Hematopoietic multipotent progenitor cell (in vitro differentiated cells): ENCODE data around the gene ZNF865. TPM values are rescaled to one million over a fixed set of nuclear protein-coding genes. Genes with fewer than 3 reads are reported as not detected.

Source experiments
- DNase-seq, 3 donors: peaks; one replicate each; pipeline ENCODE4 v3.0.0-alpha.2; 2011 to 2015; ENCODE audit warnings: low read depth in 2 of 3, low spot score in 2 of 3
- total RNA-seq: library from RNA; depleted of rRNA; stranded (reverse); fragments of >200 nt; gene quantifications from one replicate; pipeline ENCODE4 v1.2.3, GENCODE V29; 2012

The ZNF865 gene
- total RNA-seq, 1 donor: 4.0 TPM

DNA sequence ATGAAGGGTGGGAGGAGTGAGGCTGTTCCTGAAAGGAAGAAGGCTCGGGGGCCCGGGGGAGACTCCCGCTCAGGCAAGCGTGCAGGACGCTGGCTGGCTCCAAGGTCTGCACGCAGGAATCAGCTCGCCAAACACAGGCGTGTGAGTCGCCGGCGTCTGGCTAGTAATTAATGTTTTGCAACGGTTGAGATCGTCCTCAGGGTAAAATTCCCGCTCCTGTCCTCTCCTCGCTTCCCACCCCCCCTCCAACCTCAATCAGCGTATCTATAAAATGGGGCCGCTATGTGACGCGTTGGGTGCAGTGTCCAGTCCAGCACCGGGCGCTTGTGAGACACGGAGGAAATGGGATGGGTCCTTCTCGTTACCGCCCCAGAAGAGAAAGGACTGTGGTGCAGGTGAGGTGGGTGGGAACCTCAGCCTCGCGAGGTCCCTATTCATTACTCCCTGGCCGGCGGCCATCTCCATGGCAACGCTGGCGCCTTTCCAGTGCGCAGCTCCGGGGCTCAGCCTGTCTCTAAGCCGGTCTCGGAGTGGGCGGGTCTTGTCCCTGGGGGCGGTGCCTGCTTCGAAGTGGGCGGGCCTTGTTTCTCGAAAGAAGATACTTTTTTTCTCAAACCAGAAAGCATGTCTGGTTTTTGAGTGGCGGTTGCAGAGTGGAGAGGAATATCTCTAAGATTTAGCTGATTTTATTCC is 18.3 kb upstream of the ZNF865 start:
- peak; percentile 81 to 96 (median 95) for DNase-seq

DNA sequence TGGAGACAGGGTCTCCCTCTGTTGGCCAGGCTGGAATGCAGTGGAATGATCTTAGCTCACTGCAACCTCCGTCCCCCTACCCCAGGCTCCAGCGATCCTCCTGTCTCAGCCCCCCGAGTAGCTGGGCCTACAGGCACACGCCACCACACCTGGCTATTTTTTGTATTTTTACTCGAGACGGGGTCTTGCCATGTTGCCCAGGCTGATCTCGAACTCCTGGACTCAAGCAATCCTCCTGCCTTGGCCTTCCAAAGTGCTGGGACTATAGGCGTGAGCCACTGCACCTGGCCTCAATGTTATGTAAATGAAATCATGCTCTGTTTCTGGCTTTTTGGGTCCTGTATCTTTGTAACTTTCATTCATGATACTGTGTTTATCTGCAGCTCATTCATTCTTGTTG is 16.7 kb upstream of the ZNF865 start:
- no peak for DNase-seq

DNA sequence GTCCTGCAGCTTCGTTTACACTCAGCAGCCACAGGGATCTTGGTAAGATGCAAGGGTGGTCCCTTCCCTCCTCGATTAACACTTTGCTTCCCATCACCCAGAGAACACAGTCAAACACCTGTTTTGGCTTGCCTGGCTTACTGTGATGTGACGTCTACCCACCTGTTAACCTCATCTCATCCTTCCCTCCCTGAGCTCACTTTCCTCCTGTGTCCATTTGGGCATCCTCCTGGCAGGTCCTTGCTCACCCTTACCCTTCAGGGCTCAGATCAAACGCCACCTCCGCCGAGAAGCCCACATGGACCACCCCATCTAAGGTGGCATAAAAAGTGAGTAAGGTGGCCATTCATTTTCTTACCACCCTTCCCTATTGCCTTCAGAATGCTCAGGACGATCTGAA is 15.3 kb upstream of the ZNF865 start:
- no peak for DNase-seq

DNA sequence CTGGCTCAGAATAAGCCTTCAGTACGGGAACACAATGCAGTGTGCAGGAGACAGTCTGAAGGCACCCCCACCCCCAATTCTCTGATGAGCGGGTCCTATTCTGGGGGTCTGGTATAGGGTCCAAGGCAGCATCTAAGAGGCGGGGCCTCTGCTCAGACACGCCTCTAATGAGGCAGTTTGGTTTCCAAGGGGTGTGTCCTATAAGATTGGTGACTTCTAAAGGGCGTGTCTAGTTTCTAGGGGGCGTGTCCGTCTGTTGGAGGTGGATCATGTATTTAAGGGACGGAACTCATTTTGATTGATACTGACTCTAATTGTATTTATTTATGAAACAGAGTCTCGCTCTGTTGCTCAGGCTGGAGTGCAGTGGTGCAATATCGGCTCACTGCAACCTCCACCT is 14.8 kb upstream of the ZNF865 start:
- DNase-seq: peak in 1 of 3 donors; percentile 38

DNA sequence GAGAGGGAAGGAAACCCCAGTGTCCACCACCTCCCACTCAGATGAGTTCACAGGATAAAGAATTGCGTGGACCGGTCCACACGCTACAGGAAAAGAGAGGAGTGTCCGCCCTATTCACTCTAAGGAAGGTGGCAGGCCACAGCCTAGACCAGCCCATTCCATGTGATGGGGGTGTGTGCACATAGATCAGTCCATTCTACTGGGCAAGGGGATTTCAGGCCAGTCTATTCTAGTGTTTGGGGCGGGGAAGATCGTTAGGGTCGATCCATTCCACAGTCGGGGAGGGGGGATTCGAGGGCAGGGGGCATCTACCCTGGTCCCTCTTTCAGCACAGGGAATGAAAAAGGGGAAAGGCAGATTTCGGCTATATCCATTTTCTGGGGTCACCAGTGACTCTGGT is 13.9 kb upstream of the ZNF865 start:
- no peak for DNase-seq

DNA sequence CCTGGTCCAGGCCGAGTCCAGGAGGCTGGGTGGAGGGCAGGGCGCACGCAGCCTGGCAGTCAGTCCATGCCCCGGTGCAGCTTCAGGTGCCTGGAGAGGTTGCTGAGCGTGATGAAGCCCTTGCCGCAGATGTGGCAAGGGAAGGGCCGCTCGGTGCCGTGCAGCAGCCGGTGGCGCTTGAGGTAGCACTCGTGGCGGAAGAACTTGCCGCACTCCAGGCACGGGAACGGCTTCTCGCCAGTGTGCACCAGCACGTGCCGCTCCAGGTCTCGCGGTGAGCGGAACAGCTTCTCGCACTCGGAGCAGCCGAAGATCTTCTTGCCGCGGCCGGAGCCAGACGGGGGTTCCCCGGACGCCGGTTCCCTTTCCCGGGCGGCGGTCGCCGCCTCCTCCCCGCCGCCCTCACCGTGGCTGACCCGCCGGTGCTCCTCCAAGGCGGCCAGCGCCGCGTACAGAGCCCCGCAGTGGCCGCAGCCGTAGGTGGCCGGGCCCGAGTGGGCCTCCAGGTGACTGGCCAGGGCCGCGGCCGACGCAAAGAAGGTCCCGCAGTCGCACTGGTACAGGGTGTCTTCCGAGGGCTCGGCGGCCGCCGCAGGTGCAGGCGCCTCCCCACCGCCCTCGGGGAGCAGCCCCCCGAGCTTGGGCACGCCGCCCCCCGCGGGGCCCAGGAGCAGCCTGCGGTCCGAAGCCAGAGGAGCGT is 12.9 kb upstream of the ZNF865 start:
- no peak for DNase-seq

DNA sequence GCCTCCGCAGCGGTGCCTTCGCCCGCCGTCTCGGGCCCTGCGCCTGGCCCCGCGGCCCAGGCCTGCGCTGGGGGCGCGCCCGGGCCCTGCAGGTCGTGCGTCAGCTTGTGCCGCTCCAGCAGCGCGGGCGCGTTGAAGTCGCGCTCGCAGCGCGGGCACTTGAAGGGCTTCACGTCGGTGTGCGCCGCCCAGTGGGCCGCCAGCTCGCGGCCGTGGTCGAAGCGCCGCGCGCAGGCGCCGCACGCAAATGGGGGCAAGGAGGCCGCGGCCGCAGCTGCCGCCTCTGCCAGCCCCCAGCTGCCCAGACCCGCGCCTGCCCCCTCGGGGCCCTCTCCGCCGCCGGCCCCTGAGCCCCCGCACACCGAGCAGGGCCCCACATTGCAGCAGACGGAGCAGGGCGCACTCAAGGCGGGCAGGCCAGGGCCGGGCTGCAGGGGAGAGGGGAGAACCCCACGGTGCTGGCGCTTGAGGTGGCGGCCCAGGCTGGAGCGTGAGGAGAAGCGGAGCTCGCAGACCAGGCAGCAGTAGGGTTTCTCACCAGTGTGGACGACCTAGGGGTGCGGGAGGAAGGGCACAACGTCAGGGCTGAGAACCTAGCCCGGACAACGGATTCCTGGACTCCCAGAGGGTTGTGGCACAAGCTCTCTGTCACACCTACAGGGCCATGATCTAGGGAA is 12.2 kb upstream of the ZNF865 start:
- DNase-seq: no peak

DNA sequence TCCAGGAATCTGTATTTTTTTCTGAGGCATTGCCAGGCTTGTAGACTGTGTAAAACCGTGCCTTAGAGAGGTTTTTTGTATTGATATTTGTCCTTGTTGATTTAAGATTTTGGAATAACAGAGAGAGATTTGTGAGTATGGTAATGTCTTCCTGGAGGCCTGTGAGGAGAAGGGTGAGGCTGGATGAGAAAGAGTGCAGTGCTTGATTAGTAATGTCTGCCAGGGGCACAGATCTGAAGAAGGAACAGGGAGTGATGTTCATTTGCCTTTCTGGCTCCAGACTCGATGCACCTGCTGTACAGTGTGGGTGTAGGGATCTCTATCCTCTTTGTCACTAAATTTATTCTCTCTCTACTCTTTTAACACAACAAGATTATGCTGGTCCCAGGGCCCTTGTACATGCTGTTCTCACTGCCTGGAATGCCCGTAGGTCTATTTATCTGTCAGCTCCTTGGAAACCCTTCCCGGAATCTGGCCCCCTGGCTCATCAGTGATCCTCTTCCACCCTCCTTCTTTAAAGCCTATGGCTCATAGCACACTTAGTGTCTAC is 10.4 kb upstream of the ZNF865 start:
- DNase-seq: no peak

DNA sequence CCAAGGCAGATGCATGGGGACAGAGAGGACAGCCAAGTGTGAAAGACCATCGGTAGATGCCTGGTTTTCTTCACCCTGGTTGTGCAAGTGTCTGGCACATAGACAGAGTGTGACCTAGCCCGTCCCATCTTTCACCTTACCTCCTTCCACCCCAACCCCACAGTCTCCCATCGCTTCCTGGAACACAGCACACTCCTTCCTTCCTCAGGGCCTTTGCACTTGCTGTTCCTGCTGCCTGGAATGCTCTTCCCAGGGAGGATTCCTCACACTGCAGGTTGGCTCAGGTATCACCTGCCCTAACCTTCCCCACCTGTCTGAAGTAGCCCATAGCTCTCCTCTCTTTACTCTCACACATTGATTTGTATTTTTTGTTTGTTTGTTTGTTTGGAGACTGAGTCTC is 9.1 kb upstream of the ZNF865 start:
- DNase-seq: no peak

DNA sequence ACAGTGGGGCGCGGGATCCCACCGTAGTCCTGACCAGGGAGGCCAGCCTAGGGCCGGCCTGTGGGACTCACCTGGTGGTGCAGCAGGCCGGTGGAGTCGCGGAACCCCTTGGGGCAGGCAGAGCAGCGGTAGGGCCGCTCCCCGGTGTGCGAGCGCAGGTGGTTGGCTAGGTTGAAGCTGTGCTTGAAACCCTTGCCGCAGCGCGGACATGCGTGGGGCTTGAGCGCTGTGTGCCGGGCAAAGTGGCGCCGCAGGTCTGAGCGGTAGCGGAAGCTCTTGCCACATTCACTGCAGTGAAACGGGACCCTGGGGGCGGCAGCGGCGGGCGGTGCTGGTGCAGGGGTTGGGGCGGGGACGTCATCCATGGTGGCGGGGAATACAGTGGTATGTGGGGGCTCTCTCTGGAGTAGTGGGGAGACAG is 7.9 kb upstream of the ZNF865 start:
- DNase-seq: no peak

DNA sequence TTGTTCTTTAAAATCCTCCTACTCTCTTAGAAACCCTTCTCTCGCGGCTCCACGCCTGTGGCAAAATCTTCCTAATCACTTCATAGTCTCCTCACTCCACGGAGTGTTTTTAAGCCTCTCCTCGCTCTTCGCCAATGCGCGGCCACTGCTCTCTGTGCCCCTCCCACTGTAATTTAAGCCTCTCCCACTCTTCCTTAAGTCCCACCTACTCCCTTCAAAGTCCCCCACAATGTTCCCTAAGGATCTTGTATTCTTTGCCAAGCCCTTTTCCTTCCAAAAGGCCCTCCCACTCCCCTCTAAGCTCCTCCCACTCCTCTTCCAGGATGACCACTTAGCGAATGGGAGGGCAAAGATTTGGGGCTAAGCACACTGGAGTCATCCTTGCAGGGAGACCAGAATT is 7.4 kb upstream of the ZNF865 start:
- DNase-seq: no peak

DNA sequence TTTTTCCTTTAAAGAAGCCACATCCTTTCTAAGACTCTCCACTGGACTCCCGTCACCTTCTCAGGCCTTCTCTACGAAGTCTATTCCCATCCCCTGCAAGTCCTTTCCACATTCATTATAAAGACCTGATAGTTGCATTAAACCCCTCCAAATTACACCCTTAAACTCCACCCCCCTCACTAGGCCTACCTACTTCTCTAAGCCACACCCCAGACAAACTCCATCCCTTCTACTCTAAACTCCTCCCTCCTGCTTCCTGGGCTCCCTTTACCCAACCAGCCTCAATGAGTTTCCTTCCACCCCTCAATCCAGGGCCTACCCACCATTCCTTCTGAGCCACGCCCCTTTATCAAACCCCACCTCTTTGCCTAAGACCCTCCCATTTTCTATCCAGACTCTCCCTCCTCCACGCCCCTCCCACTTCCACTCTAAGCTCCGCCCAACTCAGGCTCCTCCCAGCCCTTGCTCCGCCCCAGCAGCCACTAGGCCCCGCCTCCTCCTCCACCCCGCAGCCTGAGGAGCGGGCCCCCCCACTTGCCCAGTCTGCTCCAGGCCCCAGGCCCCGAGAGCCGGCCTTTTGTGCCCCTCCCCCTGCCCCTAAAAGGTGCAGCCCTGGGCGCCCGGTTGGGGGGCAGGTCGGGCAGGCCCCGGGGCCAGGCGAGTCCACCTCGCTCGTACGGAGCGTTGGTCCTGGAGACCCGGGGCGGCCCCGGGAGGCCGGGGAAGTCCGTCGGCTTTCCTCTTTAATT is 6.6 kb upstream of the ZNF865 start:
- DNase-seq: peak; percentile 82 to 97 (median 95)

DNA sequence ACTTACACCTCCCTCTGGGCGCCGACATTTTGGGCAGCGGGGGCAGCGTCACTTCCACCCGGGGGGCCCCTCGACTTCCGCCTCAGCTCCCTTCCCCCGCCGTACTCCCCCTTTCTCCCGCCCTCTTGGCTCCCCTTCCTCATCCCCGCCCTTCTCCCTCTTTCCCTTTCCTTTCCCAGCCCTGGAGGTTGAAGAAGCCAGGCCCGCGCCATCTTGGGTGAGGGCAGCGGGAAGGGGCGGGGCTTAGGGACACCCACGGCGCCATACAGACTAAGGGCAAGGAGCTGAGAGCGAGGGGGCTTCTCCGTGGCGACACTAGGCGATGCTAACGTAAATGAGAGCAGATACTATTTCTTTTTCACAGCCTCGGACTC is 6.0 kb upstream of the ZNF865 start, which contains the start of gene FIZ1:
Gene FIZ1 (minus strand): TSS at position 50 of the 374 bp plus-strand sequence. CDS start 1,652 bp downstream, outside the sequence.
- peak; percentile 94 to 100 (median 99) for DNase-seq

DNA sequence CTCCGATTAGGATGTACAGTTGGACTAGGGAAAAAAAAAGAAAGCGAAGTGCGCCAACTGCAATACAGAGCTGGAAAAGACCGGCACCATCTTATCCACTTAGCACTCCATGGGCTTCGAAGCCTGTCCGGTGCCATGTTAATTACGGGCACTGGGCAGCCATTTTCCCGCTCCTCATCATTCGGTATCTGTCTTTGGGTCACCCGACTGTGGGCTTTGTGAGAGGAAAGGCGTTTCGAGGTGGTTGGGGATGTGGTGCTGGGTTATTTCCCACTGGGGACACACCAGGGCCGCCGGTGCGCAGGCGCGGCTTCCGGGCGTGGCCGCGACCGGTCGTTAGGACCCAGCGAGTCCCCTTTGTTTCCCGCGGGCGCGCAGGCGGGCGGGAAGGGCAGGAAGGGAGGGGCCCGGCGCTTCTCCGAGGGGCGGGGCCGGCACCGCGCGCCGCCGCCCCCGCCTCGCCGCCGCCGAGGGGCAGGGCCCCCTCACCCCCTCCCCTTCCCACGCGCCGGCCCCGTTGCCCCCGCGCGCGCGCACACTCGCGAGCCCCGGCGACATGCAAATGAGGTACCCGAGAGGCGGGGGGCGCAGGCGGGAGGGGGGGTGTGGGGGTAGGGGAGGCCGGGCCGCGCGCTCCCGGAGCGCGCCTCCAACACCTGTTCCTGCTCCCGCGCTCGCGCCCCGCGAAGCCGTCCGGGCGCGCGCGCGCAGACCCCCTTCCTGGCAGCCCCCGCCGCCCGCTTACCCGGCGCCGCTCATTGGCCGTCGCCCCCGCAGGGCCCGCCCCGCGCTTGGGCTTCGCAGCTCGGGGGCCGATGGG is 5.4 kb upstream of the ZNF865 start, which contains the start of gene ZNF524:
Gene ZNF524 (plus strand): TSS at position 447 of the 820 bp plus-strand sequence. CDS start 1,825 bp downstream, outside the sequence.
- DNase-seq: peak; percentile 84 to 95 (median 94)

DNA sequence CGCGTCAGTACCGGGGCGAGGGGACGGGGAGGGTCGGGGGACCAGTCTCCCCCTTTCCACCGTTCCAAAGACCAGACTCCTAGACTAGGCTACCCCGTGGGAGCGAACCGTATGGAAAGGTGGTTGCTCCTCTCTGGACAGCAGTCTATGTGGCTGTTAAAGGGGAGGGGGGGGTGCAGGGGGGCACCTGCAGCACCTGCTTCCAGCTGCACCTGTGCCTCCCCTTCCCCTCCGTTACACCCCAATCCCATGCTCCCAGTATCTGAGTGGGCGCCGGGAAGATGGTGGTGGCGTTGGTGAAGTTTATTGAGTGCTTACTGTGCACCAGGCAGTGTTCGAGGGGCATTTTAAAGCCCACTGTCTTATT is 4.8 kb upstream of the ZNF865 start:
- DNase-seq: no peak

DNA sequence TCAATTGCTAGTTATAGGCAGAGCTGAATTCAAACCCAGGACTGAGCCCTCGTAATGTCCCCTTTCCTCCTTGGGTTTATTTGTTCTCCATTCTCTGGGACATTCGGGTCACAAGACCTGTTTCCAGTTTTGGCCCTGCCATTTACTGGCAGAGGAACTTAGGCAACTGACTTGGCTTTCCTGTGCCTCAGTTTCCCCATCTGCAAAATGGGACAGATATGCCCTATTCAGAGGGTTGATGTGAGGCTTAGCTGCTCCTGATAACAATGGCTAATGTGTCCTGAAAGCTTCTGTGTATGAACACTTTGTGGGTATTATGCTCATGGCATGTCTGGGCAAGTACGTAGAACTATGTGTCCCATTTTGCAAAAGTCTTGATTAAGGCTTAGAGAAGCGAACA is 4.4 kb upstream of the ZNF865 start:
- no peak for DNase-seq

DNA sequence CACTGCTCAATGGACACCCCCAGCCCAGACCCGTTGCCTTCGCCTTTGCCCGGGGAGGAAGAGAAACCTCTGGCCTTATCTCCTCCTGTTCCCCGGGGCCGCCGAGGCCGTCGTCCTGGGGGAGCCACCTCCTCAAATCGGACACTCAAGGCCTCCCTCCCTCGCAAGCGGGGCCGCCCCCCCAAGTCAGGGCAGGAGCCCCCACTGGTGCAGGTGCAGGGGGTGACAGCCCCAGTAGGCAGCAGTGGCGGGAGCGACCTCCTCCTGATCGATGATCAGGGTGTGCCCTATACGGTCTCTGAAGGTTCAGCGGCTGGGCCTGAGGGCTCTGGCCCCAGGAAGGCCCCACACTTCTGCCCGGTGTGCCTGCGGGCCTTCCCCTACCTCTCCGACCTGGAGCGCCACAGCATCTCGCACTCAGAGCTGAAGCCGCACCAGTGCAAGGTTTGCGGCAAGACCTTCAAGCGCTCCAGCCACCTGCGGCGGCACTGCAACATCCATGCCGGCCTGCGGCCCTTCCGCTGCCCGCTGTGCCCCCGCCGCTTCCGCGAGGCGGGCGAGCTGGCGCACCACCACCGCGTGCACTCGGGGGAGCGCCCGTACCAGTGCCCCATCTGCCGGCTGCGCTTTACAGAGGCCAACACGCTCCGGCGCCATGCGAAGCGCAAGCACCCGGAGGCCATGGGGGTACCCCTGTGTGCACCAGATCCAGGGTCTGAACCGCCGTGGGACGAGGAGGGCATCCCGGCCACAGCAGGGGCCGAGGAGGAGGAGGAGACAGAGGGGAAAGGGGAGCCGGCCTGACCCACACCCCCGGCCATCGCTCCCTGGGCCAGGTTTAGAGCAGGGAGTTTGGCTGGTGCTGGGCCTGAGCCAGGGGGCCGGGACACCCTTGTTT is 3.1 kb upstream of the ZNF865 start:
- no peak for DNase-seq

DNA sequence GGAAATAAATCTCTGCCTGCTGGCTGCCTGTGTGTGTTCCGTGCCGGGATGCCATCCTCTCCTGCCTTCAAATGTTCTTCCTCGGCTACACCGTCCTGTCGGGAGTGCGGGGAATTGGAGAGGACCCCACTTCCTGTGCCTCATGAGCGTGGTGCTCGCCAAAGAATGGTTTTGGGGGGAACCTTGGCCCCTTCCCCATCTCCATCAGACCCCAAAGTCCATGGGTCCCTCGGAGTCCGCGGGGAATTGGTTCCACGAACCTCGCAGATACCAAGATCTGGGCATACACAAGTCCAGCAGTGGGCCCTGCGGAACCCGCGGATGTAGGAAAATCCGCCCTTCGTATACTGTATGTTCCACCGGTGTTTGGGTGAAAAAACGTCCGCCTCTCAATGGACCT is 2.3 kb upstream of the ZNF865 start:
- no peak for DNase-seq
